Stimulated activated CD4-positive, alpha-beta T cell treated with anti-CD3 and anti-CD28 coated beads, Interleukin-1b, Interleukin-23, amount 100 ng/mL, for 1 hour (primary cell): ENCODE results near the gene RPL7L1.

Experiments used
- DNase-seq, 2 donors: peaks; one replicate each; pipeline ENCODE4 v3.0.0-alpha.2; 2020; ENCODE audit warnings: low read depth in 2 of 2

RPL7L1 gene

GRCh38 chr6:42932412-42932811, 53.0 kb downstream of the RPL7L1 start:
- DNase-seq, result no peak

- no peak for DNase-seq
These were observed 53.8 kb downstream of the RPL7L1 start for GRCh38 chr6:42933205-42933604.

GRCh38 chr6:42935322-42935721, 55.9 kb downstream of the RPL7L1 start:
- no peak for DNase-seq

DNA sequence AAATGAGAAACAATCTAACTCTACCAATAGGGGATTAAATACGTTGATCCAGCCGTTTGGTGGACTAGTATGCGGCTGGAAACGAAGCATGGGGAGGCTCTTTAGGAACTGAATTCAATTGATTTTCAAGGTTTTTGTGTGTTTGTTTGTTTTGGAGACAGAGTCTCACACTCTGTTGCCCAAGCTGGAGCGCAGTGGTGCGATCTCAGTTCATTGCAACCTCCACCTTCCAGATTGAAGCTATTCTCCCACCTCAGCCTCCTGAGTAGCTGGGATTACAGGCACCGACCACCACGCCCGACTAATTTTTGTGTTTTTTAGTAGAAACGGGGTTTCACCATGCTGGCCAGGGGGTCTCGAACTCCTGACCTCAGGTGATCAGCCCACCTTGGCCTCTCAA, 57.0 kb downstream of the RPL7L1 start:
- no peak for DNase-seq

DNA sequence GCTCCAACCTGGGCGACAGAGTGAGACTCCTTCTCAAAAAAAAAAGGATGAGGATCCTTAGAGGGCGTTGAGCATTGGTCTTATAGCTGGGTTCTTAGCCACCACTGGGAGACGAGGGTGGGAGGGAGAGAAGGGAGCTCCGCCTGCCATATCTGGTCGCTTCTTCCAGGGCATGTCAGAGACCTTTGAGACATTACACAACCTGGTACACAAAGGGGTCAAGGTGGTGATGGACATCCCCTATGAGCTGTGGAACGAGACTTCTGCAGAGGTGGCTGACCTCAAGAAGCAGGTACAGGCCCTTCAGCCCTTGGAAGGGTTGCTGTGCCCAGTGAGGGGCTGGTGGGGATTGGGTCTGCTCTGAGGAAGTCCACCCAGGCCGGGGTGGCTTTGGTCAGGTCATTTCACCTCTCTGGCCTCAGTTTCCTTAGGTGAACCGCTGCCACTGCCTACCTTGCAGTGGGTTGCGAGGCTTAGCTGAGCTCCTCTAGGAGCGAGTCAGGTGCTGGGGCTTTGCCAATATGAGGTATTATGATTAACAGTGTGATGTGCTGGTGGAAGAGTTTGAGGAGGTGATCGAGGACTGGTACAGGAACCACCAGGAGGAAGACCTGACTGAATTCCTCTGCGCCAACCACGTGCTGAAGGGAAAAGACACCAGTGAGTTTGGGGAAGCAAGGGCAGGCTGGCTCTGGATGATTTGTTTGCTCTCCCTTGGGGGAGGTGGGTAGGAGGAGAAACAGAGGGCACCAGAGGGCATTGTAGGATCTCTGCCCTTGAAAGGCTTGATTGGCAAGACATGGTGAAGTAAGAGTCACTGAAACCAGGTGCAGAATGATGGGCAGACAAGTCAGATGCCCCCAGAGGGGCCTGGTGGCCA, 58.4 kb downstream of the RPL7L1 start:
- no peak for DNase-seq

GRCh38 chr6:42938428-42938796, 59.0 kb downstream of the RPL7L1 start:
- no peak for DNase-seq

- no peak for DNase-seq
These were observed 59.8 kb downstream of the RPL7L1 start for GRCh38 chr6:42938987-42939809.
